H1 (cell line): Measurements from ENCODE around the gene ADCY2. TPM values are rescaled to one million over a fixed set of nuclear protein-coding genes. Genes with fewer than 3 reads are reported as not detected.

ENCODE experiments used
- CTCF ChIA-PET: fragments of 300-600 bp; sonication (Branson Sonifier 250); formaldehyde crosslinking; loops from one replicate; lab custom pipeline; 2021; ENCODE audit not compliant: partially characterized antibody; lab: Charles Lee
- POLR2A ChIA-PET: fragments of 300-600 bp; sonication (Branson Sonifier 250); formaldehyde crosslinking; loops from one replicate; lab custom pipeline; 2021; ENCODE audit warnings: inconsistent platforms; ENCODE audit not compliant: partially characterized antibody; lab: Charles Lee
- DNase-seq, 2 experiments: peaks; one replicate each; pipeline versions ENCODE4 v3.0.0 to v3.0.0-alpha.2; 2010 to 2022; ENCODE audit warnings: low spot score in 2 of 2, low read depth in 1 of 2, mixed read lengths in 1 of 2
- FAIRE-seq: peaks from 2 replicates; lab custom pipeline; 2011; peaks lifted over from hg19 to GRCh38; lab: Jason Lieb, UNC
- H2AFZ ChIP-seq: 2 replicates; pipeline ENCODE4 v1.8.1; 2012; ENCODE audit warnings: low read length, inconsistent platforms
- H2AK5ac ChIP-seq: 2 replicates; pipeline ENCODE4 v1.6.1; 2013; ENCODE audit warnings: low read depth, low read length
- H2BK120ac ChIP-seq: replicated peaks from 2 replicates; pipeline ENCODE3; 2013; ENCODE audit warnings: low read depth, low read length, inconsistent platforms
- H2BK12ac ChIP-seq: 2 replicates; pipeline ENCODE4 v1.6.1; 2013; ENCODE audit warnings: low read depth, low read length
- H2BK15ac ChIP-seq: 2 replicates; pipeline ENCODE4 v1.6.1; 2013; ENCODE audit warnings: low read length
- H2BK20ac ChIP-seq: 2 replicates; pipeline ENCODE4 v1.6.1; 2013; ENCODE audit warnings: low read length
- H2BK5ac ChIP-seq: 2 replicates; pipeline ENCODE4 v1.6.1; 2013; ENCODE audit warnings: low read depth, low read length
- H3K14ac ChIP-seq: 2 replicates; pipeline ENCODE4 v1.6.1; 2013; ENCODE audit warnings: inconsistent platforms; ENCODE audit not compliant: insufficient read length
- H3K18ac ChIP-seq: 2 replicates; pipeline ENCODE4 v1.6.1; 2013; ENCODE audit warnings: low read length; ENCODE audit errors: extremely low read depth
- H3K23ac ChIP-seq: 2 replicates; pipeline ENCODE4 v1.6.1; 2013; ENCODE audit warnings: inconsistent platforms; ENCODE audit not compliant: insufficient read length
- H3K23me2 ChIP-seq: 2 replicates; pipeline ENCODE4 v1.6.1; 2013; ENCODE audit warnings: low read depth, low read length
- H3K27ac ChIP-seq: 2 replicates; pipeline ENCODE4 v1.6.1; 2011; ENCODE audit warnings: low read depth, low read length, inconsistent platforms
- H3K27me3 ChIP-seq, 4 experiments: replicated peaks in 1 of 4; 1 replicate in 1 of 4; 2 replicates in 3 of 4; pipeline versions ENCODE4 v1.6.1 to v1.8.1; 2011 to 2013; ENCODE audit warnings: low read length in 3 of 4, mild to moderate bottlenecking in 3 of 4, inconsistent platforms in 2 of 4, mixed read lengths in 2 of 4, moderate library complexity in 1 of 4; ENCODE audit not compliant: control insufficient read depth in 3 of 4, insufficient read depth in 3 of 4; ENCODE audit errors: extremely low read depth in 1 of 4
- H3K36me3 ChIP-seq, 4 experiments: 2 replicates each; pipeline versions ENCODE4 v1.6.1 to v1.8.1; 2011 to 2013; ENCODE audit warnings: mild to moderate bottlenecking in 4 of 4, low read length in 3 of 4, moderate library complexity in 2 of 4, control low read depth in 1 of 4, inconsistent platforms in 1 of 4; ENCODE audit not compliant: insufficient read depth in 4 of 4, control insufficient read depth in 2 of 4
- H3K4ac ChIP-seq: replicated peaks from 2 replicates; pipeline ENCODE3; 2013; ENCODE audit warnings: low read length, low read depth, mixed read lengths, inconsistent platforms; ENCODE audit not compliant: insufficient read length
- H3K4me1 ChIP-seq, 4 experiments: replicated peaks in 1 of 4; 1 replicate in 1 of 4; 2 replicates in 3 of 4; pipeline versions ENCODE4 v1.6.1 to v1.8.1; 2011 to 2013; ENCODE audit warnings: low read length in 3 of 4, inconsistent platforms in 2 of 4, mixed read lengths in 1 of 4; ENCODE audit not compliant: insufficient read depth in 4 of 4, control insufficient read depth in 3 of 4
- H3K4me2 ChIP-seq, 2 experiments: 2 replicates each; pipeline versions ENCODE4 v1.6.1 to v1.8.1; 2011 to 2013; ENCODE audit warnings: low read depth in 2 of 2, low read length in 2 of 2, control low read depth in 1 of 2, inconsistent platforms in 1 of 2, mild to moderate bottlenecking in 1 of 2; ENCODE audit not compliant: insufficient read depth in 1 of 2
- H3K4me3 ChIP-seq, 4 experiments: fragments of 200-600, 300-600 bp in 1 of 4; sonication (generic), shearing (Covaris generic), sonication (Bioruptor Twin) in 1 of 4; 2 replicates each; pipeline versions ENCODE4 v1.5.1 to v1.8.1; 2011 to 2016; ENCODE audit warnings: low read length in 4 of 4, low read depth in 3 of 4, control low read depth in 2 of 4, inconsistent platforms in 2 of 4, mild to moderate bottlenecking in 2 of 4, mixed read lengths in 1 of 4, moderate library complexity in 1 of 4; ENCODE audit not compliant: insufficient read depth in 2 of 4; ENCODE audit errors: extremely low read depth in 1 of 4
- H3K56ac ChIP-seq: replicated peaks from 2 replicates; pipeline ENCODE3; 2013; ENCODE audit warnings: low read depth, mild to moderate bottlenecking, mixed read lengths, low read length, inconsistent platforms; ENCODE audit not compliant: insufficient read length
- H3K79me1 ChIP-seq: 2 replicates; pipeline ENCODE4 v1.6.1; 2013; ENCODE audit warnings: low read depth, low read length, control low read depth
- H3K79me2 ChIP-seq, 2 experiments: 2 replicates each; pipeline versions ENCODE4 v1.6.1 to v1.8.1; 2012 to 2013; ENCODE audit warnings: low read length in 2 of 2, mild to moderate bottlenecking in 2 of 2, inconsistent platforms in 1 of 2; ENCODE audit not compliant: insufficient read depth in 2 of 2, control insufficient read depth in 1 of 2
- H3K9ac ChIP-seq, 4 experiments: replicated peaks in 1 of 4; 1 replicate in 1 of 4; 2 replicates in 3 of 4; pipeline versions ENCODE4 v1.6.1 to v1.8.1; 2011 to 2013; ENCODE audit warnings: low read depth in 3 of 4, low read length in 3 of 4, control low read depth in 2 of 4, mild to moderate bottlenecking in 2 of 4, moderate library complexity in 2 of 4, inconsistent platforms in 1 of 4; ENCODE audit errors: extremely low read depth in 1 of 4
- H3K9me3 ChIP-seq, 2 experiments: 2 replicates each; pipeline versions ENCODE4 v1.6.1 to v1.8.1; 2012 to 2013; ENCODE audit warnings: mild to moderate bottlenecking in 2 of 2, moderate library complexity in 2 of 2, control low read depth in 1 of 2, inconsistent platforms in 1 of 2, low read depth in 1 of 2, low read length in 1 of 2, mixed read lengths in 1 of 2; ENCODE audit not compliant: insufficient read depth in 2 of 2
- H4K20me1 ChIP-seq, 2 experiments: replicated peaks in 1 of 2; 2 replicates each; pipeline versions ENCODE3 to v1.8.1; 2011 to 2013; ENCODE audit warnings: inconsistent platforms in 2 of 2, low read length in 2 of 2, mild to moderate bottlenecking in 1 of 2; ENCODE audit not compliant: insufficient read depth in 2 of 2, control insufficient read depth in 1 of 2
- H4K5ac ChIP-seq: 2 replicates; pipeline ENCODE4 v1.6.1; 2013; ENCODE audit warnings: low read length, low read depth, mixed read lengths, inconsistent platforms; ENCODE audit not compliant: insufficient read length
- H4K8ac ChIP-seq: 2 replicates; pipeline ENCODE4 v1.8.0; 2013; ENCODE audit warnings: mild to moderate bottlenecking, moderate library complexity, low read length, inconsistent platforms; ENCODE audit not compliant: insufficient read depth; ENCODE audit errors: extremely low read depth
- H4K91ac ChIP-seq: replicated peaks from 2 replicates; pipeline ENCODE3; 2013; ENCODE audit warnings: low read length, mixed read lengths, inconsistent platforms; ENCODE audit not compliant: insufficient read length
- BRCA1 ChIP-seq: IDR thresholded peaks from 2 replicates; pipeline ENCODE4 v1.6.1; 2012; ENCODE audit warnings: low read depth, low read length, improper control_type of control experiment
- CEBPB ChIP-seq: IDR thresholded peaks from 2 replicates; pipeline ENCODE4 v1.6.1; 2012; ENCODE audit warnings: low read depth, low read length
- RFX5 ChIP-seq: IDR thresholded peaks from 2 replicates; pipeline ENCODE4 v1.6.1; 2011; ENCODE audit warnings: low read depth, low read length, improper control_type of control experiment, borderline replicate concordance
- WGBS, 2 experiments: shearing (Covaris generic) in 1 of 2; methylation state at CpG; one replicate each; pipeline versions ENCODE4 v1.1.6 to v1.1.7; 2013 to 2015; ENCODE audit warnings: low lambda C conversion rate in 2 of 2, mixed read lengths in 2 of 2, inconsistent platforms in 1 of 2, low coverage in 1 of 2, missing lambda C conversion rate in 1 of 2; ENCODE audit not compliant: insufficient replicate concordance in 2 of 2, insufficient coverage in 1 of 2, insufficient read length in 1 of 2; ENCODE audit errors: extremely low coverage in 1 of 2, missing lambda C conversion rate in 1 of 2; 5-methylcytosine and 5-hydroxymethylcytosine counted together
- polyA plus RNA-seq, 7 experiments: library from polyadenylated mRNA; depleted of rRNA in 3 of 7; stranded (reverse) in 5 of 7; unstranded in 2 of 7; fragments of >200 nt in 5 of 7; fragments of 200-250 nt in 2 of 7; gene quantifications; 1 replicate in 5 of 7; 2 replicates in 1 of 7; 4 replicates in 1 of 7; pipeline versions ENCODE4 v1.2.1 to v1.2.3, GENCODE V29; 2011 to 2013; ENCODE audit warnings: missing spikeins in 2 of 7, mixed read lengths in 2 of 7
- total RNA-seq: library from RNA; stranded (reverse); fragmentation: NEBNext Ultra II Directional; extraction: Animal tissue kit (Norgen Biotek cat#: 25700); gene quantifications from 2 replicates; pipeline ENCODE4 v1.2.1, GENCODE V29; 2021
- TF ChIP-seq, protein P1 (sequence below): IDR thresholded peaks from 2 replicates; pipeline ENCODE4 v1.6.1; 2011; ENCODE audit warnings: low read depth, mild to moderate bottlenecking, low read length; ENCODE audit not compliant: insufficient read depth

The ADCY2 gene
- total and polyA plus RNA-seq, 2 of the 8 experiments (the other 6 are each of a cell fraction or from before 2014, with no cell fraction given) = 35.8 to 122 TPM

DNA sequence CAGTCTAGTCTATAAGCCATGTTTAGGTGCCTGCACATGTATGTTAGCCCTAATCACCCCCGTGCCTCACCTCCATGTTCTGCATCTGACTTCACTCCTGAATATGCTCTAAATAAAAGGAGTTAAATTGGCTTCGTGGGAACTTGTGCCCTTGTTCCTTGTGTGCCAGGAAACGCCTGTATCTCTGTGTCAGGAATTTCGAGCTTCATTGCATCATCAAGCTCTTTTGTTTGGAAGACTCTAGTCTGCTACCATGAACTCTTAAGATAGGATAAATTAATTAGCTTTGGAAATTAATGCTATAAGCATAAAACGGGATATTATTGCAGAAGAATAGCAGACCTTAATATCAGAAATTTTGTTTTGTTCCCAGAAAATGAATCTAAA, 99.2 kb downstream of the ADCY2 start:
- no peak overlapping the region for H3K27ac ChIP-seq
- H2BK5ac ChIP-seq = no peak overlapping the region
- DNase-seq (no peak), FAIRE-seq (no peak)
- peaks cover 0 to 76% of the 10 kb centered on the region in 2 experiments; a peak in 3 of 4 replicates for H3K79me2 ChIP-seq
- H3K4me1 ChIP-seq = peaks cover 3 to 18% (median 13%) of the 10 kb centered on the region in 4 experiments
- H3K79me1 ChIP-seq = peaks cover 6% of the 10 kb centered on the region
- H3K14ac ChIP-seq = no peak overlapping the region
- no peak overlapping the region for H2AFZ ChIP-seq
- H4K8ac ChIP-seq = no peak overlapping the region
- no peak overlapping the region for H3K23ac ChIP-seq
- H3K9ac ChIP-seq = no peak overlapping the region
- H2BK120ac ChIP-seq = no peak overlapping the region
- WGBS, 2 experiments = 85% methylated on average over 5 of the region's 5 CpGs; no CpG with 5 or more reads in 1 of the 2 experiments
- ChIA-PET CTCF (interaction anchor here (2.2 kb wide), 1 partner anchor 23 kb away, joined by 12 read pairs; no protein-coding TSS in a partner anchor), POLR2A (interaction anchor here (0.7 kb wide), 1 partner anchor 41 kb away, joined by 3 read pairs; no protein-coding TSS in a partner anchor)
- H3K27me3 ChIP-seq = no peaks in the 10 kb centered on the region
- H4K20me1 ChIP-seq = peaks cover 0 to 2% of the 10 kb centered on the region in 2 experiments
- no peak overlapping the region for H2AK5ac ChIP-seq
- H3K23me2 ChIP-seq = no peaks in the 10 kb centered on the region
- H2BK15ac ChIP-seq = no peak overlapping the region
- H3K4me2 ChIP-seq = peak overlapping the region in 1 of 2 experiments; percentile 20; a peak in 1 of 4 replicates
- H4K5ac ChIP-seq = no peak overlapping the region
- H3K56ac ChIP-seq = no peak overlapping the region
- no peak for TF ChIP-seq BRCA1
- TF ChIP-seq RFX5 = no peak
- TF ChIP-seq, protein P1, sequence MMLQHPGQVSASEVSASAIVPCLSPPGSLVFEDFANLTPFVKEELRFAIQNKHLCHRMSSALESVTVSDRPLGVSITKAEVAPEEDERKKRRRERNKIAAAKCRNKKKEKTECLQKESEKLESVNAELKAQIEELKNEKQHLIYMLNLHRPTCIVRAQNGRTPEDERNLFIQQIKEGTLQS = peak; percentile 56; the same call in 1 of the 2 replicates
- TF ChIP-seq CEBPB = peak; percentile 88
- H2BK12ac ChIP-seq = no peak overlapping the region
- no peak overlapping the region for H4K91ac ChIP-seq
- no peak overlapping the region for H3K18ac ChIP-seq
- H3K9me3 ChIP-seq = no peaks in the 10 kb centered on the region
- no peak overlapping the region for H3K4me3 ChIP-seq
- H3K4ac ChIP-seq = no peak overlapping the region
- no peak overlapping the region for H2BK20ac ChIP-seq
- H3K36me3 ChIP-seq = no peaks in the 10 kb centered on the region
